Stimulated activated CD8-positive, alpha-beta memory T cell treated with anti-CD3 and anti-CD28 coated beads, Interleukin-4, amount 100 ng/mL, for 4 hours (primary cell): Measurements from ENCODE around the gene CDH4.

Source experiments
- DNase-seq, 2 donors: peaks; one replicate each; pipeline ENCODE4 v3.0.0-alpha.2; 2020; ENCODE audit warnings: low read depth in 2 of 2, low spot score in 1 of 2

The CDH4 gene

GRCh38 chr20:61698598-61699494 is 446.8 kb downstream of the CDH4 start:
- no peak for DNase-seq

- DNase-seq = no peak
Observed at GRCh38 chr20:61699495-61700374, 447.7 kb downstream of the CDH4 start.

GRCh38 chr20:61700595-61701140 is 448.6 kb downstream of the CDH4 start:
- no peak for DNase-seq

GRCh38 chr20:61701401-61701800 is 449.3 kb downstream of the CDH4 start:
- DNase-seq = no peak

- DNase-seq = no peak
Observed at GRCh38 chr20:61701802-61702201, 449.7 kb downstream of the CDH4 start.

GRCh38 chr20:61702246-61702645 is 450.2 kb downstream of the CDH4 start:
- no peak for DNase-seq

GRCh38 chr20:61704661-61705060 is 452.6 kb downstream of the CDH4 start:
- no peak for DNase-seq

- DNase-seq = no peak
Observed at GRCh38 chr20:61705386-61706258, 453.6 kb downstream of the CDH4 start.

- DNase-seq = no peak
Observed at GRCh38 chr20:61706259-61706961, 454.3 kb downstream of the CDH4 start.

GRCh38 chr20:61708891-61709290 is 456.8 kb downstream of the CDH4 start:
- no peak for DNase-seq

- no peak for DNase-seq
Observed at GRCh38 chr20:61710108-61710507, 458.0 kb downstream of the CDH4 start.

- no peak for DNase-seq
Observed at GRCh38 chr20:61712688-61713087, 460.6 kb downstream of the CDH4 start.

- no peak for DNase-seq
Observed at GRCh38 chr20:61718361-61719005, 466.4 kb downstream of the CDH4 start.

GRCh38 chr20:61719691-61720347 is 467.8 kb downstream of the CDH4 start:
- DNase-seq = peak in 1 of 2 donors; percentile 4

GRCh38 chr20:61720348-61720696 is 468.3 kb downstream of the CDH4 start:
- DNase-seq = no peak

GRCh38 chr20:61722146-61722678 is 470.2 kb downstream of the CDH4 start:
- no peak for DNase-seq

GRCh38 chr20:61723529-61724257 is 471.6 kb downstream of the CDH4 start:
- DNase-seq = no peak

GRCh38 chr20:61724376-61724775 is 472.3 kb downstream of the CDH4 start:
- DNase-seq = no peak
